GM12878 (cell line): ENCODE measurements around the gene TGFBI. TPM values are rescaled to one million over a fixed set of nuclear protein-coding genes. Genes with fewer than 3 reads are reported as not detected.

Experiments
- HSF1 ChIP-seq: fragments of 150-350 bp; IDR thresholded peaks from 2 replicates; pipeline ENCODE4 v1.6.1; 2014; ENCODE audit warnings: mild to moderate bottlenecking, low read depth, low read length
- MAX ChIP-seq: IDR thresholded peaks from 2 replicates; pipeline ENCODE4 v1.6.1; 2012; ENCODE audit warnings: low read depth, low read length, improper control_type of control experiment
- RCOR1 ChIP-seq: conservative IDR thresholded peaks from 2 replicates; pipeline ENCODE4 v1.6.1; 2012; ENCODE audit warnings: low read depth, low read length, improper control_type of control experiment
- TARDBP ChIP-seq: IDR thresholded peaks from 2 replicates; pipeline ENCODE4 v1.6.1; 2016; ENCODE audit warnings: borderline replicate concordance
- ZNF274 ChIP-seq: IDR thresholded peaks from one replicate; pipeline ENCODE4 v1.8.0; 2011; ENCODE audit not compliant: insufficient read length, insufficient read depth
- ZNF592 ChIP-seq: fragments of 450-650 bp; IDR thresholded peaks from 2 replicates; pipeline ENCODE4 v1.6.1; 2017; ENCODE audit warnings: mild to moderate bottlenecking, moderate library complexity
- polyA plus RNA-seq, 11 experiments: library from polyadenylated mRNA; depleted of rRNA in 4 of 11; unstranded in 6 of 11; stranded (reverse) in 5 of 11; fragments of >200 nt; fragmentation: Nextera tagmentation in 4 of 11; fragmentation: Illumina TruSeq in 1 of 11; extraction: Ambion mirVana in 4 of 11; extraction: Trizol in 1 of 11; gene quantifications; 1 replicate in 1 of 11; 2 replicates in 10 of 11; pipeline versions ENCODE4 v1.2.1 to v1.2.3, GENCODE V29; 2011 to 2016; ENCODE audit warnings: inconsistent platforms in 2 of 11, missing spikeins in 2 of 11, low read depth in 1 of 11
- total RNA-seq, 4 experiments: library from RNA; depleted of rRNA in 3 of 4; stranded (reverse); fragments of >200 nt in 3 of 4; fragmentation: Illumina TruSeq in 1 of 4; extraction: Trizol in 1 of 4; gene quantifications; 2 replicates each; pipeline versions ENCODE4 v1.2.1 to v1.2.3, GENCODE V29; 2013 to 2021

Gene TGFBI
- total and polyA plus RNA-seq, 10 of the 15 experiments (the other 5 are each of a cell fraction or from before 2014, with no cell fraction given) = 0.12 to 1.8 (median 0.19) TPM

- TF ChIP-seq HSF1 = no peak
- no peak for TF ChIP-seq ZNF274
- no peak for TF ChIP-seq MAX
- TF ChIP-seq RCOR1 = no peak
- no peak for TF ChIP-seq ZNF592
- no peak for TF ChIP-seq TARDBP
These were observed 7.6 kb downstream of the TGFBI start (continued) for GRCh38 chr5:136036293-136036911.
